SK-N-SH (cell line): ENCODE measurements around the gene CDH4. TPM values are rescaled to one million over a fixed set of nuclear protein-coding genes. Genes with fewer than 3 reads are reported as not detected.

Experiments
- CTCF ChIA-PET: fragments of 300-600, 350-600 bp; formaldehyde crosslinking; extraction: SDS; loops from one replicate; lab custom pipeline; 2021; lab: Yijun Ruan, JAX
- POLR2A ChIA-PET: fragments of 350-600 bp; sonication (Branson Sonifier 250); formaldehyde crosslinking; extraction: SDS; loops from one replicate; lab custom pipeline; 2020; ENCODE audit warnings: antibody characterized with exemption, inconsistent platforms; lab: Yijun Ruan, JAX
- DNase-seq: peaks from one replicate; pipeline ENCODE4 v3.0.0; 2012
- H2AFZ ChIP-seq: fragments of 200-600 bp; sonication (generic); 2 replicates; pipeline ENCODE4 v1.8.1; 2016; ENCODE audit warnings: antibody characterized with exemption, mild to moderate bottlenecking, low read depth
- H3F3A ChIP-seq: fragments of 200-600 bp; sonication (generic); replicated peaks from 2 replicates; pipeline ENCODE3; 2016; ENCODE audit warnings: antibody characterized with exemption, mild to moderate bottlenecking; ENCODE audit not compliant: insufficient read depth
- H3K27ac ChIP-seq, 2 experiments: fragments of 200-500 bp in 1 of 2; fragments of 200-600 bp in 1 of 2; sonication (Bioruptor generic) in 1 of 2; sonication (generic), shearing (Covaris generic) in 1 of 2; 2 replicates each; pipeline versions ENCODE4 v1.5.1 to v1.6.1; 2014 to 2016; ENCODE audit warnings: low read depth in 2 of 2, inconsistent platforms in 1 of 2, low read length in 1 of 2, mild to moderate bottlenecking in 1 of 2, mixed read lengths in 1 of 2
- H3K27me3 ChIP-seq: fragments of 200-600 bp; sonication (generic), shearing (Covaris generic); 2 replicates; pipeline ENCODE4 v1.6.1; 2016; ENCODE audit warnings: mixed run types; ENCODE audit not compliant: insufficient read depth
- H3K36me3 ChIP-seq, 2 experiments: fragments of 200-500 bp in 1 of 2; fragments of 200-600 bp in 1 of 2; sonication (Bioruptor generic) in 1 of 2; sonication (generic) in 1 of 2; replicated peaks in 1 of 2; 2 replicates each; pipeline versions ENCODE3 to v1.5.1; 2014 to 2016; ENCODE audit warnings: low read length in 1 of 2, mild to moderate bottlenecking in 1 of 2; ENCODE audit not compliant: insufficient read depth in 2 of 2, control insufficient read depth in 1 of 2
- H3K4me1 ChIP-seq, 2 experiments: fragments of 200-500 bp in 1 of 2; fragments of 200-600 bp in 1 of 2; sonication (Bioruptor generic) in 1 of 2; sonication (generic), shearing (Covaris generic) in 1 of 2; 2 replicates each; pipeline versions ENCODE4 v1.5.1 to v1.6.1; 2014 to 2016; ENCODE audit warnings: low read depth in 1 of 2, low read length in 1 of 2, mixed run types in 1 of 2; ENCODE audit not compliant: insufficient read depth in 2 of 2, control insufficient read depth in 1 of 2
- H3K4me2 ChIP-seq: fragments of 200-600 bp; sonication (generic), shearing (Covaris generic); 2 replicates; pipeline ENCODE4 v1.6.1; 2017; ENCODE audit warnings: mixed run types
- H3K4me3 ChIP-seq, 2 experiments: fragments of 200-500 bp in 1 of 2; fragments of 200-600 bp in 1 of 2; sonication (Bioruptor generic) in 1 of 2; sonication (generic), shearing (Covaris generic) in 1 of 2; 2 replicates each; pipeline versions ENCODE4 v1.5.1 to v1.8.1; 2014 to 2016; ENCODE audit warnings: low read depth in 2 of 2, inconsistent platforms in 1 of 2, low read length in 1 of 2, mild to moderate bottlenecking in 1 of 2, mixed read lengths in 1 of 2, moderate library complexity in 1 of 2
- H3K79me2 ChIP-seq: fragments of 200-600 bp; sonication (generic); 2 replicates; pipeline ENCODE4 v1.8.1; 2017; ENCODE audit warnings: mild to moderate bottlenecking; ENCODE audit not compliant: insufficient read depth
- H3K9ac ChIP-seq: fragments of 200-600 bp; sonication (generic); 2 replicates; pipeline ENCODE4 v1.6.1; 2017; ENCODE audit warnings: mixed run types
- H3K9me2 ChIP-seq: fragments of 200-600 bp; sonication (generic); 2 replicates; pipeline ENCODE4 v1.6.1; 2017; ENCODE audit warnings: mixed run types
- H3K9me3 ChIP-seq: fragments of 200-600 bp; sonication (generic); 2 replicates; pipeline ENCODE4 v1.6.1; 2017; ENCODE audit warnings: mixed run types, mild to moderate bottlenecking, moderate library complexity
- H4K20me1 ChIP-seq: fragments of 200-600 bp; sonication (generic); 2 replicates; pipeline ENCODE4 v1.6.1; 2017; ENCODE audit warnings: mild to moderate bottlenecking, mixed run types; ENCODE audit not compliant: insufficient read depth
- CHD2 ChIP-seq: fragments of 150-350 bp; IDR thresholded peaks from 2 replicates; pipeline ENCODE4 v1.6.1; 2018; ENCODE audit warnings: low read length; ENCODE audit not compliant: partially characterized antibody
- ELF1 ChIP-seq: IDR thresholded peaks from 2 replicates; pipeline ENCODE4 v1.4.0; 2012
- EP300 ChIP-seq, 2 experiments: IDR thresholded peaks; 2 replicates each; pipeline versions ENCODE4 v1.4.0 to v1.6.1; 2012; ENCODE audit warnings: borderline replicate concordance in 1 of 2, low read depth in 1 of 2, low read length in 1 of 2
- EZH2phosphoT487 ChIP-seq: fragments of 200-600 bp; sonication (generic); IDR thresholded peaks from 2 replicates; pipeline ENCODE4 v1.6.1; 2017; ENCODE audit warnings: low read depth, mixed run types, mild to moderate bottlenecking, antibody characterized with exemption, moderate library complexity, borderline replicate concordance
- FOSL2 ChIP-seq: IDR thresholded peaks from 2 replicates; pipeline ENCODE4 v1.4.0; 2012; ENCODE audit warnings: low read depth, mild to moderate bottlenecking, moderate library complexity, borderline replicate concordance
- FOXJ3 ChIP-seq: sonication (generic); formaldehyde crosslinking; IDR thresholded peaks from 2 replicates; pipeline ENCODE4 v1.5.1; 2020; ENCODE audit warnings: mild to moderate bottlenecking, missing genetic modification reagents
- GATA2 ChIP-seq: sonication (generic); formaldehyde crosslinking; IDR thresholded peaks from 2 replicates; pipeline ENCODE4 v1.5.0; 2020; ENCODE audit warnings: mild to moderate bottlenecking, missing genetic modification reagents
- NFIC ChIP-seq: IDR thresholded peaks from 2 replicates; pipeline ENCODE4 v1.4.0; 2012; ENCODE audit warnings: borderline replicate concordance
- POLR2AphosphoS5 ChIP-seq: IDR thresholded peaks from 2 replicates; pipeline ENCODE4 v1.6.1; 2012; ENCODE audit warnings: low read depth, low read length
- RXRA ChIP-seq: IDR thresholded peaks from 2 replicates; pipeline ENCODE4 v1.4.0; 2012; ENCODE audit warnings: low read depth, mild to moderate bottlenecking, borderline replicate concordance
- SIN3A ChIP-seq: IDR thresholded peaks from 2 replicates; pipeline ENCODE4 v1.6.1; 2012; ENCODE audit warnings: low read depth, mild to moderate bottlenecking, low read length, moderate library complexity, borderline replicate concordance
- TAF1 ChIP-seq: IDR thresholded peaks from 2 replicates; pipeline ENCODE4 v1.6.1; 2012; ENCODE audit warnings: low read depth, mild to moderate bottlenecking, low read length, moderate library complexity, borderline replicate concordance
- TCF12 ChIP-seq: IDR thresholded peaks from 2 replicates; pipeline ENCODE4 v1.4.0; 2012
- YY1 ChIP-seq: IDR thresholded peaks from 2 replicates; pipeline ENCODE4 v1.4.0; 2012; ENCODE audit warnings: low read depth, mild to moderate bottlenecking
- WGBS: methylation state at CpG from one replicate; pipeline ENCODE4 v1.1.6; 2017; ENCODE audit warnings: low lambda C conversion rate; 5-methylcytosine and 5-hydroxymethylcytosine counted together
- polyA plus RNA-seq, 3 experiments: library from polyadenylated mRNA; depleted of rRNA; stranded (reverse); fragments of >200 nt; gene quantifications; 2 replicates each; pipeline ENCODE4 v1.2.3, GENCODE V29; 2012
- TF ChIP-seq, protein P1 (sequence below): IDR thresholded peaks from 2 replicates; pipeline ENCODE4 v1.4.0; 2012; ENCODE audit warnings: low read depth
- TF ChIP-seq, protein P2 (sequence below): fragments of 200-600 bp; sonication (generic); IDR thresholded peaks from 2 replicates; pipeline ENCODE4 v1.6.1; 2017; ENCODE audit warnings: antibody characterized with exemption, mild to moderate bottlenecking, moderate library complexity
- TF ChIP-seq, protein P3 (sequence below): fragments of 150-350 bp; IDR thresholded peaks from 2 replicates; pipeline ENCODE4 v1.6.1; 2017; ENCODE audit warnings: antibody characterized with exemption, low read length, low read depth, borderline replicate concordance
- TF ChIP-seq, protein P4 (sequence below): fragments of 150-350 bp; IDR thresholded peaks from 2 replicates; pipeline ENCODE4 v1.6.1; 2016; ENCODE audit warnings: mild to moderate bottlenecking, low read depth, low read length

CDH4 gene
- polyA plus RNA-seq, 1 of the 3 experiments (the other 2 are of a cell fraction), result not detected

DNA sequence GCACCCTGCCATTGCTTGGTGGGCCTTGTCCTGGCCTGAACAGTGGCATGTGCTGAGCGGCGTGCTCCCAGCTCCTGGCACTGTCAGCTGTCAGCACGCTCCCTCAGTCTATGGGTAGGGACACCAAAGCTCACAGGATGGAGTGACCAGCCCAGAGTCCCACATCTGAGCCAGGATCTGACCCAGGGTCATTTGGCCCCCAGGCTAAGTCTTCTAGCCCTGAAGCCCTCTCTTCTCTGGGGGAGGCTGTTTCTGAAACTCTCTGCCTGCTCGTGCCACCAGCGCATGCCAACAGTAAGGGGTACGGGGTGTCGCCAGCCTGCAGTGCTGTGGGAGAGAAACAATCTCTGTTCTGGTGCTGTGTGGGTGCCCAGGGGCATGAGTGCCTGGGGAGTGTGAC lies 37.1 kb downstream of the CDH4 start:
- Histone ChIP-seq H3K9me3 (no peaks in the 10 kb centered on the region), H3K4me1 (no peaks in the 10 kb centered on the region), H3K27ac (no peak overlapping the region)
- DNase-seq, result no peak
- 22% methylated on average over 1 of the region's 7 CpGs for WGBS
- no peak for TF ChIP-seq YY1
- TF ChIP-seq SIN3A, result no peak
- no peak for TF ChIP-seq CHD2
- TF ChIP-seq FOSL2, result no peak
- TF ChIP-seq TCF12, result no peak
- no peak for TF ChIP-seq EZH2phosphoT487
- TF ChIP-seq NFIC, result no peak
- TF ChIP-seq TAF1, result no peak
- TF ChIP-seq ELF1, result no peak
- TF ChIP-seq EP300 (IDR thresholded peaks at IDR 0.05; ENCODE audit: borderline replicate concordance in 1 of 2, low read depth in 1 of 2, low read length in 1 of 2), result no peak
- TF ChIP-seq, all 33 proteins: peak for 0
- no peak overlapping the region for H3K9ac ChIP-seq
- no peaks in the 10 kb centered on the region for H3K79me2 ChIP-seq
- no peak overlapping the region for H2AFZ ChIP-seq
- no peaks in the 10 kb centered on the region for H3K27me3 ChIP-seq
- no peaks in the 10 kb centered on the region for H3F3A ChIP-seq
- CTCF ChIA-PET, result no interaction called here
- no peak overlapping the region for H3K4me2 ChIP-seq
- H3K4me3 ChIP-seq, result no peak overlapping the region
- no peaks in the 10 kb centered on the region for H4K20me1 ChIP-seq
- no peaks in the 10 kb centered on the region for H3K36me3 ChIP-seq
- POLR2A ChIA-PET, result no interaction called here
- H3K9me2 ChIP-seq, result no peaks in the 10 kb centered on the region

DNA sequence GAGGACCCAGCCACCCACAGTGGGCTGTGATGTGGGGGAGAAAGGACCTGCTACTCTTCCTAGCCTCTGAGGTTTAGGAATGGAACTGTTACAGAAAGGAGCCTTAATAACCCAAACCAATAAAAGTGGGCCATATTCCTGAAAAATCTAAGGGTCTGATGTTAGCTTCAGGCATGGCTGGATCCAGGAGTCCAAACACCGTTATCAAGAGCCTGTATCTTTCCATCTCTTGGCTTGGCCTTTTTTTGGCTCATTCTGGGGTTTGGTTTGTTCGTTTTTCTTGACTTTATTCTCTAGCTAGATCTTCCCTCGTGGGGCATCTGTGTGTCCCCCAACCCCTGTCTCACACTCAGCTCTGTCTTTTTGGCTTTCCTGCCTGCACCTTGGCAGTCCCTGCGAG lies 38.7 kb downstream of the CDH4 start:
- DNase-seq, result no peak
- no peak overlapping the region for H2AFZ ChIP-seq
- no peaks in the 10 kb centered on the region for H4K20me1 ChIP-seq
- no peaks in the 10 kb centered on the region for H3K27me3 ChIP-seq
- no peak overlapping the region for H3K27ac ChIP-seq
- no peaks in the 10 kb centered on the region for H3K4me1 ChIP-seq
- WGBS, result 7% methylated on average over 4 of the region's 4 CpGs
- H3F3A ChIP-seq, result no peaks in the 10 kb centered on the region
- H3K9me2 ChIP-seq, result no peaks in the 10 kb centered on the region
- no peak overlapping the region for H3K4me3 ChIP-seq
- H3K9ac ChIP-seq, result no peak overlapping the region
- ChIA-PET POLR2A (no interaction called here), CTCF (no interaction called here)
- TF ChIP-seq EZH2phosphoT487 (no peak), FOXJ3 (CRISPR knock-in tag) (no peak), POLR2AphosphoS5 (no peak)
- TF ChIP-seq, protein P1, sequence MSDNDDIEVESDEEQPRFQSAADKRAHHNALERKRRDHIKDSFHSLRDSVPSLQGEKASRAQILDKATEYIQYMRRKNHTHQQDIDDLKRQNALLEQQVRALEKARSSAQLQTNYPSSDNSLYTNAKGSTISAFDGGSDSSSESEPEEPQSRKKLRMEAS, result no peak
- H3K36me3 ChIP-seq, result no peaks in the 10 kb centered on the region
- no peaks in the 10 kb centered on the region for H3K79me2 ChIP-seq
- H3K9me3 ChIP-seq, result no peaks in the 10 kb centered on the region
- no peak overlapping the region for H3K4me2 ChIP-seq

DNA sequence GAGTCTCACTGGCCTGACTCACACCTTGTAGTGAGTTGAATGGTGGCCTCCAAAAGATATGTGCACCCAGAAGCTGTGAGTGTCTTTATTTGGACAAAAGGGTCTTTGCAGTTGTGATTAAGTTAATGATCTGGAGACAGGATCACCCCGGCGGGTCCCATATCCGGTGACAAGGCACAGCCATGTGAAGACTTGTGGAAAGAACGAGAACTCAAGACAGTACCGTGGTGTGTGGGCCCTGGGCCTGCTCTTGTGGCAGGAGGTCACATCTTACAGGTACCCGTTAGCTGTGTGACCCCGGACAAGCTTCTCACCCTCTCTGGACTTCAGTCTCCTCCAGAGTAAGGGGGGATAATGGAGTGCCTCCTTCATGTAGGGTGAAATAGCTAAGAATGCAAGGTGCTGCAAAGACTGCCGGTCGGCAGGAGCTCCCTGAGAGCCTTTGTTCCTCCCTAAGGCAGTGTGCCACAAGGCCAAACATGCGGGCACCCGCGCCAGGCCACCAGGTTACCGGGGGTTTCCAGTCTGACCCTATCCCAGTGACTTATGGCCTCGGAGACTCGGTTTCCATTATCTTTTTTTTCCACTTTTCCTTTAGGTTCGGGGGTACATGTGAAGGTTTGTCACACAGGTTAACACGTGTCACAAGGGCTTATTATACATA lies 39.2 kb downstream of the CDH4 start:
- Histone ChIP-seq H3K9me2 (no peaks in the 10 kb centered on the region), H3K27ac (no peak overlapping the region), H3K79me2 (no peaks in the 10 kb centered on the region), H4K20me1 (no peaks in the 10 kb centered on the region), H3K4me3 (no peak overlapping the region), H3K9me3 (no peaks in the 10 kb centered on the region), H3F3A (no peaks in the 10 kb centered on the region), H3K4me2 (no peak overlapping the region), H2AFZ (no peak overlapping the region), H3K27me3 (no peaks in the 10 kb centered on the region), H3K4me1 (no peaks in the 10 kb centered on the region), H3K36me3 (no peaks in the 10 kb centered on the region), H3K9ac (no peak overlapping the region)
- no peak for DNase-seq
- 51% methylated on average over 13 of the region's 17 CpGs for WGBS
- CTCF ChIA-PET, result no interaction called here
- POLR2A ChIA-PET, result no interaction called here
- TF ChIP-seq, protein P2, sequence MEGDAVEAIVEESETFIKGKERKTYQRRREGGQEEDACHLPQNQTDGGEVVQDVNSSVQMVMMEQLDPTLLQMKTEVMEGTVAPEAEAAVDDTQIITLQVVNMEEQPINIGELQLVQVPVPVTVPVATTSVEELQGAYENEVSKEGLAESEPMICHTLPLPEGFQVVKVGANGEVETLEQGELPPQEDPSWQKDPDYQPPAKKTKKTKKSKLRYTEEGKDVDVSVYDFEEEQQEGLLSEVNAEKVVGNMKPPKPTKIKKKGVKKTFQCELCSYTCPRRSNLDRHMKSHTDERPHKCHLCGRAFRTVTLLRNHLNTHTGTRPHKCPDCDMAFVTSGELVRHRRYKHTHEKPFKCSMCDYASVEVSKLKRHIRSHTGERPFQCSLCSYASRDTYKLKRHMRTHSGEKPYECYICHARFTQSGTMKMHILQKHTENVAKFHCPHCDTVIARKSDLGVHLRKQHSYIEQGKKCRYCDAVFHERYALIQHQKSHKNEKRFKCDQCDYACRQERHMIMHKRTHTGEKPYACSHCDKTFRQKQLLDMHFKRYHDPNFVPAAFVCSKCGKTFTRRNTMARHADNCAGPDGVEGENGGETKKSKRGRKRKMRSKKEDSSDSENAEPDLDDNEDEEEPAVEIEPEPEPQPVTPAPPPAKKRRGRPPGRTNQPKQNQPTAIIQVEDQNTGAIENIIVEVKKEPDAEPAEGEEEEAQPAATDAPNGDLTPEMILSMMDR, result no peak
- TF ChIP-seq, protein P3, sequence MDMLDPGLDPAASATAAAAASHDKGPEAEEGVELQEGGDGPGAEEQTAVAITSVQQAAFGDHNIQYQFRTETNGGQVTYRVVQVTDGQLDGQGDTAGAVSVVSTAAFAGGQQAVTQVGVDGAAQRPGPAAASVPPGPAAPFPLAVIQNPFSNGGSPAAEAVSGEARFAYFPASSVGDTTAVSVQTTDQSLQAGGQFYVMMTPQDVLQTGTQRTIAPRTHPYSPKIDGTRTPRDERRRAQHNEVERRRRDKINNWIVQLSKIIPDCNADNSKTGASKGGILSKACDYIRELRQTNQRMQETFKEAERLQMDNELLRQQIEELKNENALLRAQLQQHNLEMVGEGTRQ, result no peak
- TF ChIP-seq FOXJ3 (CRISPR knock-in tag) (no peak), FOSL2 (no peak), GATA2 (no peak), RXRA (no peak), YY1 (no peak)
- TF ChIP-seq, protein P4, sequence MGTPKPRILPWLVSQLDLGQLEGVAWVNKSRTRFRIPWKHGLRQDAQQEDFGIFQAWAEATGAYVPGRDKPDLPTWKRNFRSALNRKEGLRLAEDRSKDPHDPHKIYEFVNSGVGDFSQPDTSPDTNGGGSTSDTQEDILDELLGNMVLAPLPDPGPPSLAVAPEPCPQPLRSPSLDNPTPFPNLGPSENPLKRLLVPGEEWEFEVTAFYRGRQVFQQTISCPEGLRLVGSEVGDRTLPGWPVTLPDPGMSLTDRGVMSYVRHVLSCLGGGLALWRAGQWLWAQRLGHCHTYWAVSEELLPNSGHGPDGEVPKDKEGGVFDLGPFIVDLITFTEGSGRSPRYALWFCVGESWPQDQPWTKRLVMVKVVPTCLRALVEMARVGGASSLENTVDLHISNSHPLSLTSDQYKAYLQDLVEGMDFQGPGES, result no peak
- TF ChIP-seq, protein P1, result no peak
